ENCODE results near the gene NPPA. TPM values are rescaled to one million over a fixed set of nuclear protein-coding genes. Genes with fewer than 3 reads are reported as not detected.

The NPPA gene
- total RNA-seq, 3 donors from 2014 or later (not counting 1 experiment from before 2014, with no cell fraction given): not detected

- Histone ChIP-seq H3K9me3 (ENCODE audit: control insufficient read depth, insufficient read depth, low read length) (no peaks in the 10 kb centered on the region), H3K4me3 (ENCODE audit: low read length) (peak overlapping the region; percentile 53), H3K27ac (ENCODE audit: low read length) (peak overlapping the region; percentile 59), H3K27me3 (ENCODE audit: control insufficient read depth, insufficient read depth, low read length) (no peaks in the 10 kb centered on the region), H3K36me3 (ENCODE audit: control insufficient read depth, insufficient read depth, low read length) (peaks cover 21% of the 10 kb centered on the region), H3K4me1 (ENCODE audit: control insufficient read depth, insufficient read depth, low read length) (peaks cover 48% of the 10 kb centered on the region)
- H3K27ac Mint-ChIP-seq: peak overlapping the region; percentile 95 to 97
- peak overlapping the region; percentile 99 for H3K4me3 Mint-ChIP-seq
- no peaks in the 10 kb centered on the region for H3K9me3 Mint-ChIP-seq
- peak; percentile 72 to 85 for DNase-seq
- TF ChIP-seq CTCF (IDR thresholded peaks at IDR 0.05): no peak
- H3K4me1 Mint-ChIP-seq: peaks cover 65 to 66% of the 10 kb centered on the region in 2 donors
- 8% methylated on average over 28 of the region's 28 CpGs for WGBS (ENCODE audit: insufficient coverage)
- no peaks in the 10 kb centered on the region for H3K36me3 Mint-ChIP-seq
- no peaks in the 10 kb centered on the region for H3K27me3 Mint-ChIP-seq (ENCODE audit: low read depth in 2 of 2)
- ATAC-seq: peak; percentile 52 to 70 (median 53)
- intact Hi-C loops (cut with micrococcal nuclease): loop anchor here (2.0 to 10.0 kb wide), 2 partner anchors 66 to 148 kb away; partner anchors contain the start of genes AGTRAP, FBXO2 and FBXO44
Measured at GRCh38 chr1:11802973-11803885, 44.4 kb downstream of the NPPA start.

- 39% methylated on average over 6 of the region's 6 CpGs for whole genome bisulfite sequencing (ENCODE audit: insufficient coverage)
- H3K27me3 ChIP-seq (ENCODE audit: control insufficient read depth, insufficient read depth, low read length): no peaks in the 10 kb centered on the region
- H3K9me3 Mint-ChIP-seq: no peaks in the 10 kb centered on the region
- intact Hi-C loops (cut with micrococcal nuclease): loop anchor here (2.0 to 10.0 kb wide), 2 partner anchors 66 to 148 kb away; partner anchors contain the start of genes AGTRAP, FBXO2 and FBXO44
- no peaks in the 10 kb centered on the region for H3K36me3 Mint-ChIP-seq
- peaks cover 22% of the 10 kb centered on the region for H3K36me3 ChIP-seq (ENCODE audit: control insufficient read depth, insufficient read depth, low read length)
- peaks cover 48% of the 10 kb centered on the region for H3K4me1 ChIP-seq (ENCODE audit: control insufficient read depth, insufficient read depth, low read length)
- H3K4me3 Mint-ChIP-seq: peak overlapping the region; percentile 99
- no peaks in the 10 kb centered on the region for H3K9me3 ChIP-seq (ENCODE audit: control insufficient read depth, insufficient read depth, low read length)
- H3K4me3 ChIP-seq (ENCODE audit: low read length): peak overlapping the region; percentile 53
- peaks cover 58 to 60% of the 10 kb centered on the region in 2 donors for H3K4me1 Mint-ChIP-seq
- H3K27me3 Mint-ChIP-seq (ENCODE audit: low read depth in 2 of 2): no peaks in the 10 kb centered on the region
- DNase-seq (peak in 1 of 2 donors; percentile 25), ATAC-seq (no peak)
- TF ChIP-seq CTCF (IDR thresholded peaks at IDR 0.05): no peak
- peak overlapping the region; percentile 59 for H3K27ac ChIP-seq (ENCODE audit: low read length)
- peak overlapping the region; percentile 95 to 97 for H3K27ac Mint-ChIP-seq
Measured at GRCh38 chr1:11802616-11802972, 45.0 kb downstream of the NPPA start.

DNA sequence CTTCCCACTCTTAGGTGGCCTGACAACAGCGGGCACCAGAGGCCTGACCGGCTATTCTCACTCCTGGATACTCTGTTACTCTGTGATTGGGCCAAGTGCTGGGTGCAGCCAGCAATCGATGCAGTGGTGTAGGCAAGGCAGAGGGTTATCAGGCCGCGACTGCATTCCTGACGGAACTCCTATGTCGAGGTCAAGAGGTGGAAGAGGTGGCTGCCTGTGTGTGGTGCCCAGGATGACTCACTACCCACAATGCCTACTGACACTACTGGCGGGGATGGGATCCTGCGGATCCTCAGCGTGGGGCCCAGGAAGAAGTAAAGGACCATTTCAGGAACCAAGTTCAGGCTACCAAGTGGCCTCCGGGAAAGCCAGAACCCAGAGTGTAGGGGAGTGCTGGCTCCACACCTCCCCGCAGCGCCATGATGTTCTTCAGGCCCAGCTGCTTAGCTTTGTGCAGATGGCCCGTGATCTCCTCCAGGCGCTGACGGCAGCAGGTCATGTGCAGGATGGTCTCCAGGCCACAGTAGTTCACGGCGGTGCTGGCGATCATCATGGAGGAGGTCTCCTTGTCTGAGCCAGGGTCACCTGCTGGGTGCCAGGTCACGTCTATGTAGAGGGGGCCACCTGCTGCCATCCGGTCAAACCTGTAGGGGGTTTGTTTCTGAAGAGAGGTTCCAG, 46.7 kb downstream of the NPPA start:
- no peaks in the 10 kb centered on the region for H3K9me3 ChIP-seq (ENCODE audit: control insufficient read depth, insufficient read depth, low read length)
- no peaks in the 10 kb centered on the region for H3K27me3 Mint-ChIP-seq (ENCODE audit: low read depth in 2 of 2)
- DNase-seq (no peak), ATAC-seq (no peak)
- peaks cover 33% of the 10 kb centered on the region for H3K36me3 ChIP-seq (ENCODE audit: control insufficient read depth, insufficient read depth, low read length)
- no peak overlapping the region for H3K4me3 Mint-ChIP-seq
- TF ChIP-seq CTCF (IDR thresholded peaks at IDR 0.05): no peak
- peaks cover 42 to 46% of the 10 kb centered on the region in 2 donors for H3K4me1 Mint-ChIP-seq
- no peaks in the 10 kb centered on the region for H3K9me3 Mint-ChIP-seq
- H3K36me3 Mint-ChIP-seq: peaks cover under 1% of the 10 kb centered on the region
- WGBS (ENCODE audit: insufficient coverage): 93% methylated on average over 21 of the region's 21 CpGs
- H3K27ac ChIP-seq (ENCODE audit: low read length): no peak overlapping the region
- intact Hi-C loops (cut with micrococcal nuclease): loop anchor here (10.0 kb wide), 1 partner anchor 146 kb away; the partner anchor contains the start of genes FBXO2 and FBXO44
- H3K27ac Mint-ChIP-seq: peak overlapping the region in 1 of 2 donors; percentile 95
- peaks cover 38% of the 10 kb centered on the region for H3K4me1 ChIP-seq (ENCODE audit: control insufficient read depth, insufficient read depth, low read length)
- no peak overlapping the region for H3K4me3 ChIP-seq (ENCODE audit: low read length)
- H3K27me3 ChIP-seq (ENCODE audit: control insufficient read depth, insufficient read depth, low read length): no peaks in the 10 kb centered on the region

All from natural killer cell (primary cell).